SK-N-SH (cell line): ENCODE results near the gene RFNG.

Experiments
- CTCF ChIP-seq: fragments of 200-600 bp; sonication (generic); IDR thresholded peaks from 2 replicates; pipeline ENCODE4 v1.6.1; 2017; ENCODE audit warnings: antibody characterized with exemption, mild to moderate bottlenecking, moderate library complexity
- FOXJ3 ChIP-seq: sonication (generic); formaldehyde crosslinking; IDR thresholded peaks from 2 replicates; pipeline ENCODE4 v1.5.1; 2020; ENCODE audit warnings: mild to moderate bottlenecking, missing genetic modification reagents
- RAD21 ChIP-seq: IDR thresholded peaks from 2 replicates; pipeline ENCODE4 v1.6.1; 2012; ENCODE audit warnings: mild to moderate bottlenecking, low read length
- RCOR1 ChIP-seq: fragments of 150-350 bp; IDR thresholded peaks from 2 replicates; pipeline ENCODE4 v1.6.1; 2017; ENCODE audit warnings: antibody characterized with exemption, low read length
- SMC3 ChIP-seq: IDR thresholded peaks from 2 replicates; pipeline ENCODE4 v1.6.1; 2012; ENCODE audit warnings: low read depth, low read length, improper control_type of control experiment
- TCF12 ChIP-seq: IDR thresholded peaks from 2 replicates; pipeline ENCODE4 v1.4.0; 2012
- TF ChIP-seq, protein P1 (sequence below): IDR thresholded peaks from 2 replicates; pipeline ENCODE4 v1.6.1; 2012; ENCODE audit warnings: mild to moderate bottlenecking, low read depth, low read length, moderate library complexity

GRCh38 chr17:82070611-82071010 is 19.0 kb upstream of the RFNG start:
- TF ChIP-seq CTCF (no peak), FOXJ3 (CRISPR knock-in tag) (no peak), RCOR1 (no peak), SMC3 (no peak), RAD21 (no peak), TCF12 (no peak)
- TF ChIP-seq, protein P1, sequence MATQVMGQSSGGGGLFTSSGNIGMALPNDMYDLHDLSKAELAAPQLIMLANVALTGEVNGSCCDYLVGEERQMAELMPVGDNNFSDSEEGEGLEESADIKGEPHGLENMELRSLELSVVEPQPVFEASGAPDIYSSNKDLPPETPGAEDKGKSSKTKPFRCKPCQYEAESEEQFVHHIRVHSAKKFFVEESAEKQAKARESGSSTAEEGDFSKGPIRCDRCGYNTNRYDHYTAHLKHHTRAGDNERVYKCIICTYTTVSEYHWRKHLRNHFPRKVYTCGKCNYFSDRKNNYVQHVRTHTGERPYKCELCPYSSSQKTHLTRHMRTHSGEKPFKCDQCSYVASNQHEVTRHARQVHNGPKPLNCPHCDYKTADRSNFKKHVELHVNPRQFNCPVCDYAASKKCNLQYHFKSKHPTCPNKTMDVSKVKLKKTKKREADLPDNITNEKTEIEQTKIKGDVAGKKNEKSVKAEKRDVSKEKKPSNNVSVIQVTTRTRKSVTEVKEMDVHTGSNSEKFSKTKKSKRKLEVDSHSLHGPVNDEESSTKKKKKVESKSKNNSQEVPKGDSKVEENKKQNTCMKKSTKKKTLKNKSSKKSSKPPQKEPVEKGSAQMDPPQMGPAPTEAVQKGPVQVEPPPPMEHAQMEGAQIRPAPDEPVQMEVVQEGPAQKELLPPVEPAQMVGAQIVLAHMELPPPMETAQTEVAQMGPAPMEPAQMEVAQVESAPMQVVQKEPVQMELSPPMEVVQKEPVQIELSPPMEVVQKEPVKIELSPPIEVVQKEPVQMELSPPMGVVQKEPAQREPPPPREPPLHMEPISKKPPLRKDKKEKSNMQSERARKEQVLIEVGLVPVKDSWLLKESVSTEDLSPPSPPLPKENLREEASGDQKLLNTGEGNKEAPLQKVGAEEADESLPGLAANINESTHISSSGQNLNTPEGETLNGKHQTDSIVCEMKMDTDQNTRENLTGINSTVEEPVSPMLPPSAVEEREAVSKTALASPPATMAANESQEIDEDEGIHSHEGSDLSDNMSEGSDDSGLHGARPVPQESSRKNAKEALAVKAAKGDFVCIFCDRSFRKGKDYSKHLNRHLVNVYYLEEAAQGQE: no peak
